ACC112 (cell line): Measurements from ENCODE around the gene FNDC3A.

ENCODE experiments used
- H2AFZ ChIP-seq: fragments of 200-600 bp; sonication (generic); one replicate; pipeline ENCODE4 v1.6.0; 2017; ENCODE audit warnings: antibody characterized with exemption, low read length; ENCODE audit not compliant: unreplicated experiment
- H3K27ac ChIP-seq: fragments of 200-600 bp; sonication (generic); 2 replicates; pipeline ENCODE4 v1.5.1; 2014; ENCODE audit warnings: low read depth, mild to moderate bottlenecking, antibody characterized with exemption, low read length, moderate library complexity
- H3K27me3 ChIP-seq: fragments of 200-600 bp; sonication (generic); 2 replicates; pipeline ENCODE4 v1.6.1; 2014; ENCODE audit warnings: mild to moderate bottlenecking, antibody characterized with exemption, low read length, moderate library complexity, mixed read lengths; ENCODE audit not compliant: insufficient read depth
- H3K36me3 ChIP-seq: fragments of 200-600 bp; sonication (generic); 2 replicates; pipeline ENCODE4 v1.6.1; 2016; ENCODE audit warnings: mild to moderate bottlenecking, antibody characterized with exemption, low read length, moderate library complexity, mixed read lengths; ENCODE audit not compliant: insufficient read depth
- H3K4me1 ChIP-seq: fragments of 200-600 bp; sonication (generic); one replicate; pipeline ENCODE4 v1.6.1; 2016; ENCODE audit warnings: low read length, mixed read lengths; ENCODE audit not compliant: insufficient read depth, unreplicated experiment, control insufficient read depth
- H3K4me3 ChIP-seq: fragments of 200-600 bp; sonication (generic); 2 replicates; pipeline ENCODE4 v1.5.1; 2014; ENCODE audit warnings: mild to moderate bottlenecking, low read depth, low read length
- H3K79me2 ChIP-seq: fragments of 200-600 bp; sonication (generic); one replicate; pipeline ENCODE4 v1.6.0; 2016; ENCODE audit warnings: low read length; ENCODE audit not compliant: control insufficient read depth, unreplicated experiment, insufficient read depth

Gene FNDC3A

DNA sequence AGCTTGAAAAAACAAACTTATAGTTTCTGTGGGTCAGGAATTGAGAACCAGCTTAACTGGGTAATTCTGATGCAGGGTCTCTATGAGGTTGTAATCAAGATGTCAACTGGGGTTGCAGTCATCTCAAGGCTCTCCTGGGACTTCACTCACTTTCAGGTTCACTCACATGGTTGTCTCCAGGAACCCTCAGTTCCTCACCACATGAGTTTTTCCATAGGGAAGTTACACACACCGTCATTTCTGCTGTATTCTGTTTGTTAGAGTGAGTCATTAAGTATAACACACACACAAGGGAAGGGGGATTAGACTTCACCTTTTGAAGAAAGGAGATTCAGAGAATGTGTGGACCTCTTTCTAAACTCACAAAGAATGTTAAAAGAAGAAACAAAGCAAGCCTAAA, 209.6 kb downstream of the FNDC3A start:
- H3K27me3 ChIP-seq, result no peaks in the 10 kb centered on the region
- no peak overlapping the region for H3K27ac ChIP-seq
- H3K36me3 ChIP-seq, result peaks cover 29% of the 10 kb centered on the region
- H2AFZ ChIP-seq, result no peak overlapping the region
- H3K4me1 ChIP-seq, result peaks cover 5% of the 10 kb centered on the region
- H3K4me3 ChIP-seq, result no peak overlapping the region
- H3K79me2 ChIP-seq, result no peaks in the 10 kb centered on the region

GRCh38 chr13:49190901-49191300, 215.2 kb downstream of the FNDC3A start:
- no peaks in the 10 kb centered on the region for H3K79me2 ChIP-seq
- no peaks in the 10 kb centered on the region for H3K27me3 ChIP-seq
- no peaks in the 10 kb centered on the region for H3K4me1 ChIP-seq
- peaks cover 24% of the 10 kb centered on the region for H3K36me3 ChIP-seq
- no peak overlapping the region for H3K4me3 ChIP-seq
- H2AFZ ChIP-seq, result no peak overlapping the region
- no peak overlapping the region for H3K27ac ChIP-seq

DNA sequence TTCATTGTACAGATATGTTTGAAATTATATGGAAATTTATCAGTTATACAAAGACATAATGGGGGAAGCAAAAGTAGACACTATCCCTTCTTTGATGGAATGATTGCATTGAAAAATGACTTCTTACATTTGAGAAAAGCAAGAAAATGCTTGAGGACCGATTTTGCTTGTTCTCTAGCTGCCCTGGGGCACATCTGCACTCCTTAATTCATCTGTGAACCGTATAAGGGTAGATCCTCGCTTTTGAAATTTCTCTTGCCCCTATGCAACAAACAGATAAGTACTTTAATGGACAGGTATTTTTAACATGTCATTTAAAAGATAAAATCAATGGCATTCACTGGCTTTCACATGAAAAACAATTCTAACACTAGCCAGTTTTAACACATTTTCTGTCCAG, 230.9 kb downstream of the FNDC3A start:
- no peaks in the 10 kb centered on the region for H3K4me1 ChIP-seq
- H3K27ac ChIP-seq, result no peak overlapping the region
- peaks cover 31% of the 10 kb centered on the region for H3K36me3 ChIP-seq
- no peaks in the 10 kb centered on the region for H3K27me3 ChIP-seq
- H3K79me2 ChIP-seq, result no peaks in the 10 kb centered on the region
- no peak overlapping the region for H2AFZ ChIP-seq
- no peak overlapping the region for H3K4me3 ChIP-seq

- H3K4me3 ChIP-seq, result no peak overlapping the region
Measured at GRCh38 chr13:49208619-49209018, 232.9 kb downstream of the FNDC3A start.

DNA sequence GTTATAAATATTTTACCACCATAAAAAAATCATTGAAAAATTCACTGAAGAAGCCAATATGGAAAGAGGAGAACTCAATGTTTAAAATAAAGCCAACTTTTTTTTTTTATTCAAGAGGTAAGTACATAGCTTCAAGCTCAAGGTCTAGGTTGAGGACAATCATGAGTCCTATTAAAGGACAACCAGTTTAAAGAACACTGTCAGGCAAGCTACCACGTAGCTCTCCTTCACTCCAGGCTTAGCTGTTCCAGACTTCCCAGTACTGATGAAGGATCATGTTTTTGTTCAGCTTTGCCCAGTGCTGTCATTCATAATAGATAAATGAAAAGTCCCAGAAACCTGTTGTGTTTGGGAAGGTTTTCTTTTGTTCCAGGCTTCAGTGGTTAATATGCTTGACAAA, 234.4 kb downstream of the FNDC3A start:
- Histone ChIP-seq H3K4me1 (no peaks in the 10 kb centered on the region), H3K79me2 (no peaks in the 10 kb centered on the region), H3K27ac (no peak overlapping the region), H3K36me3 (peaks cover 30% of the 10 kb centered on the region), H3K4me3 (no peak overlapping the region), H3K27me3 (no peaks in the 10 kb centered on the region), H2AFZ (no peak overlapping the region)

More at GRCh38 chr13:49208619-49209018, 232.9 kb downstream of the FNDC3A start:
- Histone ChIP-seq H3K27ac (no peak overlapping the region), H2AFZ (no peak overlapping the region), H3K4me1 (no peaks in the 10 kb centered on the region), H3K36me3 (peaks cover 35% of the 10 kb centered on the region), H3K27me3 (no peaks in the 10 kb centered on the region), H3K79me2 (no peaks in the 10 kb centered on the region)

- Histone ChIP-seq H3K27ac (no peak overlapping the region), H3K4me3 (no peak overlapping the region), H3K4me1 (no peaks in the 10 kb centered on the region), H3K79me2 (no peaks in the 10 kb centered on the region), H3K36me3 (peaks cover 28% of the 10 kb centered on the region), H2AFZ (no peak overlapping the region), H3K27me3 (no peaks in the 10 kb centered on the region)
Measured at GRCh38 chr13:49210669-49211068, 235.0 kb downstream of the FNDC3A start.

- Histone ChIP-seq H3K4me3 (no peak overlapping the region), H3K79me2 (no peaks in the 10 kb centered on the region), H3K27ac (no peak overlapping the region), H3K27me3 (peaks cover 13% of the 10 kb centered on the region), H2AFZ (no peak overlapping the region), H3K36me3 (peaks cover 9% of the 10 kb centered on the region), H3K4me1 (no peaks in the 10 kb centered on the region)
Measured at GRCh38 chr13:49213539-49213938, 237.8 kb downstream of the FNDC3A start.

DNA sequence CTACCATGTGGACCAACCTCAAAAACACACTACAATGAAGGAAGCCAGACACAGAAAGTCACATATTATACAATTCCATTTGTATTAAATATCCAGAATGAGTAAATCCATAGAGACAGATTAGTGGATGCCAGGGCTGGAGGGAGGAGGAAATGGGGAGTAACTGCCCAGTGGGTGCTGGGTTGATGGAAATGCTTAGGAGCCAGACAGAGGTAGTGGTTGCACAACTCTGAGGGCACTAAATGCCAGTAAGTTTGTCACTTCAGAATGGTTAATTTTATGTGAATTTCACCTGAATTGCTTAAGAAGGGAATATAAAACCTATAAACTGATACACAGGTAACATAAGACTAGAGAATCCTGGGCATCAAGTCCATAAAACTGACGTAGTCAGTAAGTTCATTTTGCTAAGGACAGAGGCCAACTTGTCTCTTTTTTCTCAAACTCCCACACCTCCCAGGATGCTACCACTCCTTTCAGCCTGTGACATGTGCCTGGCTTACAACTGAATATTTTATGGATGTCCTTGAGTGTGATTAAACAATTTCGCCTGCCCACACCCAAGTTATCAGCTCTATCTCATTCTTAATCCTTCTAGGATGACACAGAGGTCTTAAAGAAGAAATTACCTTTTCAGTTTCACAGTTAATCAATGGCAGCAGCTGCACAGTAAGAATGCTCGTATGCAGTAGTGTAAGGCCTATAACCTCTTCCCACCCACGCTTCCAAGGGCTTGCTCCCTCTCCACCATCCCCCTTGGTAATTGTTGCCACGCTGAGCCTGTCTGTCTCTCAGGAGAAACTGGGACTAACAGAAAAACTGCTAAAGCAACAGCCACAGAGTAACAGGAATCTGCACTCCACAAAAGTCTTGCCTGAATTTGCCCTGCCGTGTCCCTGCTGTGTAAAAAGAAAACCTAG, 238.5 kb downstream of the FNDC3A start:
- peaks cover 21% of the 10 kb centered on the region for H3K27me3 ChIP-seq

GRCh38 chr13:49214917-49215376, 239.2 kb downstream of the FNDC3A start:
- Histone ChIP-seq H3K36me3 (peaks cover 9% of the 10 kb centered on the region; the same call in 1 of the 2 replicates), H3K27ac (no peak overlapping the region), H3K4me3 (no peak overlapping the region), H3K27me3 (peaks cover 27% of the 10 kb centered on the region), H2AFZ (no peak overlapping the region), H3K79me2 (no peaks in the 10 kb centered on the region), H3K4me1 (no peaks in the 10 kb centered on the region)

More for the DNA sequence above, 238.5 kb downstream of the FNDC3A start:
- no peak overlapping the region for H2AFZ ChIP-seq
- H3K4me1 ChIP-seq, result no peaks in the 10 kb centered on the region
- no peaks in the 10 kb centered on the region for H3K79me2 ChIP-seq
- H3K27ac ChIP-seq, result no peak overlapping the region
- no peak overlapping the region for H3K4me3 ChIP-seq
- H3K36me3 ChIP-seq, result peaks cover 9% of the 10 kb centered on the region; the same call in 1 of the 2 replicates

DNA sequence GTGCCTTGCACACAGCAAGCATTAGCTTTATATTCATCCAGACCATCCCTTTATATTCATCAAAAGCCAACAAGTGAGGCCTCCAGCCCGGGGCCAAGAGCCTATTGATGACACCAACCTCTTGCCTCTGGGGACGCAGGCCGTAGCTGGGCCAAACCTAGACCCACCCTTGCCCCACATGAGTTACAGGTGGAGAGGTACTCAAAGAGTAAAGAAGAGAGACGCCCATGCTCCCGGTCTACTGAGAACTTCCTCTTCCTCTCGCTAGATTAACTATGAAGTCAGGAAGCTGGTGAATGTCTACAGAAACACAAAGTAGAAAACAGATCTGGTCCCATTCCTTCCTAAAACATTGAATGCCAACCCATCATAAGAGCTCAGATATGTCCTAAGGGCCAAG, 240.6 kb downstream of the FNDC3A start:
- peaks cover 5% of the 10 kb centered on the region; the same call in 1 of the 2 replicates for H3K36me3 ChIP-seq
- peaks cover 41% of the 10 kb centered on the region for H3K27me3 ChIP-seq
- H3K4me1 ChIP-seq, result no peaks in the 10 kb centered on the region
- no peak overlapping the region for H2AFZ ChIP-seq
- H3K4me3 ChIP-seq, result no peak overlapping the region
- no peaks in the 10 kb centered on the region for H3K79me2 ChIP-seq
- H3K27ac ChIP-seq, result no peak overlapping the region

GRCh38 chr13:49217962-49218492, 242.3 kb downstream of the FNDC3A start:
- Histone ChIP-seq H3K4me3 (no peak overlapping the region), H3K27me3 (peaks cover 58% of the 10 kb centered on the region), H2AFZ (no peak overlapping the region), H3K27ac (no peak overlapping the region), H3K4me1 (no peaks in the 10 kb centered on the region), H3K36me3 (no peaks in the 10 kb centered on the region), H3K79me2 (no peaks in the 10 kb centered on the region)
